Measurements from ENCODE around the gene KIAA0513.
"Not testable (repeated sequence)": the region's sequence is repeated elsewhere in the genome, so short reads cannot be mapped to it uniquely, and the experiment has no call there.

The KIAA0513 gene

DNA sequence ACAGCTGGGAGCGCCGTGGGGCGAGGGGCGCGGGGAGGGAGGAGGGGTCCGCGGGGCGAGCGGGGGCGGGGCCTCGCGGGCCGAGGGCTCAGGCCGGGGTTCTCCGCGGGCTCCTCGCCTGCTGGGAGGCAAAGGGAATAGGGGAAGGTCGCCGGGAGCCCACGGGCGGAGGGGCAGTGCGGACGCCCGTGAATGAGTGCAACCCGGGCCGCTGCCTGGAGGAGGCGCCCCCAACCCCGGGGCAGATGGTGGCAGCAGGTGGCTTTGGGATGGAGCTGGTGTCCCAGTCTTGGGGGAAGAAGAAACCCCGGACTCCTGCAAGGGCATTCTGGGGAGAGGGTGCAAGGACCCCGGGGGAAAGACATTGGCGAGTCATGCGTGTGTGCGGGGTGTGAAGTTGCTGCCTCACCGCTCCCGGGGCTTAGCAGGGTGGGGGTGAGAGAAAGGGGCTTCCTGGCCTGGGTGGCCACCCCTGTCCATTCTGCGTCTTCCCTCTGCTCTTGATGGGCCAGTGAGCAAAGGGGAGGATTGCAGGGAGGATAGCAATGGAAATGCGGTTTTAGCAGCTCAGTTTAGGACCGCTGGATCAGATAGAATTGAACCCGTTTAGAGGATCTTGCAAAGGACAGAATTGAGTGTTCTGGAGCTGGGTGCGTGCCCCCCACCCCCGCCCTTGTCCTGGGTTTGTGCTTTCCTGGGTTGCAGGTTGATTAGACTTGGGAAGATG is 526 bp downstream of the KIAA0513 start:
- in situ Hi-C loops (cut with MboI; ENCODE audit: low sequenced_read_pairs), result no loop called here

GRCh38 chr16:85028685-85029407 is 1.3 kb downstream of the KIAA0513 start:
- in situ Hi-C loops (cut with MboI; ENCODE audit: low sequenced_read_pairs), result no loop called here

DNA sequence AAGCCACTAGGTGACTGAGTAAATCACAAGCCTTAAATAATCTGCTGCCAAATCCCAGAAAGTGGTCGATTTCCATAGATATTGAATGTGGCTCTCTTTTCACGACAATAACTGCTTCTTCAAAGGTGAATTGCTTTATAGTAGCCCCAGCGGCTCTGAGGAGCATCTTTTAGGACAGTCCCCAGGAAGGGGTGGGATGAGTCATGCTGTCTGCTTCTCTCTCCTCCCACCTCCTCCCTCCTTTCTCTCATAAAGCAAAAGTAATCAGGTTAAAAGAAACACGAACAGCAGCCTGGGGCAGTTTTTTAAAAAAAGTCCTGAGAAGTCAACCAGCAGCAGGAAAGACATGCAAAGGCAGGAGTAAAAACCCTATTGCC is 1.8 kb downstream of the KIAA0513 start:
- in situ Hi-C loops (cut with MboI; ENCODE audit: low sequenced_read_pairs), result no loop called here

DNA sequence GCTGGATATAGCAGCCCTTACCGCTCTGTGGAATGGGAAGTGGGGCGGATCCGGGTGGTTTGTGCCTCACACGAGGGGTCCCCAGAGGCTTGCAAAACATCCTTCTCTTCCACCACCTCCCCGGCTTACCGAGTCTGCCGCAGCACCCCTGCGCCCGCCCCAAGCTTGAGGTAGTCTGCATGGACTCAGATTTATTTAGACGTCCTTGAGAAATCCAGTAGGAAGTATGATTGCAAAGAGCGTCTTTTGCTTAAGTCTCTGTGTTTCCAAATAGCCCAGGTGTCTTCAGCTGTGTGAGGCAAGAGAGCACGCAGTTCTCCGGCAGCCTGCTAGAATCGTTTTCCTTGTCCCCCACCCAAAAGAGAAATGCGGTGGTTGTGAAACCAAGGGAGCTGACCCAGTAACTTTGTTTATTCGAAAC is 2.4 kb downstream of the KIAA0513 start:
- in situ Hi-C loops (cut with MboI; ENCODE audit: low sequenced_read_pairs), result no loop called here

DNA sequence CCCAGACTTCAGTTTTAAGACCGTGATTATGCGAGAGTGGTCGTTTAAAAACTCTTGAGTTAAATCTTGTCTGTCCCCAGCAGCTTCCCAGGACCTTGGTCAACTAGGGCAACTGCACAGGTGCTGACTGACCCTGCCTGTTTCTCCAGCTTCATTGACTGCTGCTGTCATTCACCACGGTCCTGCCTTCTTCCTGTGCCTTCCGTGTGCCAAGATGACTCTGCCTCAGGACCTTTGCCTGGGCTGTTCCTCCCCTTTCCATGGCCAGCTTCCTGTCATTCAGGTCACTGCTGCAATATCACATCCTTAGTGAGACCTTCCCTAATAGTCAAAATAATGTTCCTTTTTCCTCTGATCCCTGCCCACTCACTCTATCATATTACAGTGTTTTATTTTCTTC is 3.9 kb downstream of the KIAA0513 start:
- in situ Hi-C loops (cut with MboI; ENCODE audit: low sequenced_read_pairs), result no loop called here

- in situ Hi-C loops (cut with MboI; ENCODE audit: low sequenced_read_pairs), result not testable (repeated sequence)
Observed at GRCh38 chr16:85032187-85032586, 4.6 kb downstream of the KIAA0513 start.

- in situ Hi-C loops (cut with MboI; ENCODE audit: low sequenced_read_pairs), result no loop called here
Observed at GRCh38 chr16:85033171-85033570, 5.6 kb downstream of the KIAA0513 start.

- in situ Hi-C loops (cut with MboI; ENCODE audit: low sequenced_read_pairs), result no loop called here
Observed at GRCh38 chr16:85034591-85035433, 7.2 kb downstream of the KIAA0513 start.

DNA sequence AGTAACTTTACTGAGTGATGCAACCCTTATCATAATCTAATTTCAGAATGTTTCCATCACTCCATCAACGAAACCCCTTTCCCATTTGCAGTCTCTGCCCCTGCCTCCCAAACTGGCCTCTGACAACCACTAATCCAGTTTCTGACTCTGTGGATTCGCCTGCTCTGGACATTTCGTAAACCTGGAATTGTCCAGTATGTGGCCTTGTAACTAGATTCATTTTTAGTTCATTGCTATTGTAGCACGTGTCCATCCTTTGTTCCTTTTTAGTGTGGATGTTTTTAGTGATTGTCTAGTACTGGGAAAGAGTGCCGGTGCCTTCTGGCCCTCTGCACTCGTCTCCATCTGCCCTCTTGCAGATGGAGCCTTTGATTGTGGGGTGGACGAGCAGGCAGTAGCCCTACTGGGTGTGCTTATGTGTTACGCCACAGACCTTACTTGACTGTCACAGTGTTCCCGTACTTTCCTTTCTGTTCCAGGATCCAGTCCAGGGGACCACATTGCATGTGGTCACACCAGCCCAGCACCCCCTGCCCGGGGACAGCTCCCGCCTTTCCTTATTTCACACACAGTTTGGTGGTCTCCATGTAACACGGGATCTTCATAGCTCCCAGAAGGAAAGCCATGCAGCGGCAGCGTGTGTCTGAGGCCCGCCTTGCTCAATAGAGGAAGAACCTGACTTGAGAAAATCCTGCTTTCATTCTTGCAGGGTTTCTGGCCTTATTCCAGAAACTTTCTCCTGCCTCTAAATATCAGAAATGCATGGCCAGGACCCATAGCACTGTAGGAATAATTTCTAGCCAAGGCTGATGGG is 8.8 kb downstream of the KIAA0513 start:
- in situ Hi-C loops (cut with MboI; ENCODE audit: low sequenced_read_pairs), result no loop called here

DNA sequence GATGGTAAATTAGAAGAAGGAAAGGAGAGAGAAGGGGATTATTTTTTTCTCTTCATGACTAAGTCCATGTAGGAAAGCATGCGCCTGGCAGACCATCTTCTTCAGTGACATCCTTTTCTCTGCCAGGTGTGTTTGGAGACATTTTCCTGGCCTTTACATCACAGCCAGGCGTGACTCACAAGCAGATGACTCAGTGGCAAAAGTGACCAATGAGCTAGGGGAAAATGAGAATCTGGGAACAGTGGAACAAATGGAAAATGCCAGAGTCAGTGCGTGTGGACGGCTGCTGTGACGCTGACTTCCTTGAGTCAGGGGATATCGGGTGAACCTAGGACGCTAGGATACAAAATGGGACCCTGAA is 9.4 kb downstream of the KIAA0513 start:
- in situ Hi-C loops (cut with MboI; ENCODE audit: low sequenced_read_pairs), result no loop called here

- in situ Hi-C loops (cut with MboI; ENCODE audit: low sequenced_read_pairs), result no loop called here
Observed at GRCh38 chr16:85037721-85038120, 10.1 kb downstream of the KIAA0513 start.

GRCh38 chr16:85040685-85041084 is 13.1 kb downstream of the KIAA0513 start:
- in situ Hi-C loops (cut with MboI; ENCODE audit: low sequenced_read_pairs), result no loop called here

GRCh38 chr16:85041219-85042166 is 13.9 kb downstream of the KIAA0513 start:
- in situ Hi-C loops (cut with MboI; ENCODE audit: low sequenced_read_pairs), result no loop called here

DNA sequence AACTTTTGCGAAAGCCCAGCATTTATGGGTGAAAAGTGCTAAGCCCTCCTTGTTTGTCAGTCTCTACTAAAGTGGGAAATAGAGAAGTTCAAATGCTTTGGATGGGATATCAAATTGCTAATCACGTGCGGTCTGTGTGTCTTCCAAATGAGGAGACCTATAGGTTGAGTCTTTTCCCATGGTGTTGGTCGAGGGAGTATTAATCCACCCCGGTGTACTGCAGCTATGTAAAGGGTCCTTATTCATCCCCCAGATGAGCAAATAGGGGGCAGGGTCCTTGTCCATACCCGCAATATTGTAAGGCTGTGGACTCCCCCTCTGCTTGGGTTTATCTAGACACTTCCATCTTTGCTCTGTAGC is 14.6 kb downstream of the KIAA0513 start:
- in situ Hi-C loops (cut with MboI; ENCODE audit: low sequenced_read_pairs), result no loop called here

GRCh38 chr16:85042606-85043005 is 15.0 kb downstream of the KIAA0513 start:
- in situ Hi-C loops (cut with MboI; ENCODE audit: low sequenced_read_pairs), result no loop called here

DNA sequence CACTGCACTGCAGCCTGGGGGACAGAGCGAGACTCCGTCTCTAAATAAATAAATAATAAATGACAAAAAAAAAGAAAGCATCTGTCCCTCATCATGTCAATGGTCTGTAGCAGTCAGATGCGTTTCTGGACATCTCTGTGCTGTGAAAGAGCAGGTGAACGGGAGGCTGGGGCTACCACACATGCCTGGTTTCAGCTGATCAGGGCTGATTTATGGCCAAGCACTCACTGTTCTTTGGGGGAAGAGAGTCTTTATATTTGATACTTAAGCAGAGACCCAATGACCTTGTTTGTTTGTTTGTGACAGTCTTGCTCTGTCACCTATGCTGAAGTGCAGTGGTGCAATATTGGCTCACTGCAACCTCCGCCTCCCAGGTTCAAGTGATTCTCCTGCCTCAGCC is 17.5 kb downstream of the KIAA0513 start:
- in situ Hi-C loops (cut with MboI; ENCODE audit: low sequenced_read_pairs), result no loop called here

DNA sequence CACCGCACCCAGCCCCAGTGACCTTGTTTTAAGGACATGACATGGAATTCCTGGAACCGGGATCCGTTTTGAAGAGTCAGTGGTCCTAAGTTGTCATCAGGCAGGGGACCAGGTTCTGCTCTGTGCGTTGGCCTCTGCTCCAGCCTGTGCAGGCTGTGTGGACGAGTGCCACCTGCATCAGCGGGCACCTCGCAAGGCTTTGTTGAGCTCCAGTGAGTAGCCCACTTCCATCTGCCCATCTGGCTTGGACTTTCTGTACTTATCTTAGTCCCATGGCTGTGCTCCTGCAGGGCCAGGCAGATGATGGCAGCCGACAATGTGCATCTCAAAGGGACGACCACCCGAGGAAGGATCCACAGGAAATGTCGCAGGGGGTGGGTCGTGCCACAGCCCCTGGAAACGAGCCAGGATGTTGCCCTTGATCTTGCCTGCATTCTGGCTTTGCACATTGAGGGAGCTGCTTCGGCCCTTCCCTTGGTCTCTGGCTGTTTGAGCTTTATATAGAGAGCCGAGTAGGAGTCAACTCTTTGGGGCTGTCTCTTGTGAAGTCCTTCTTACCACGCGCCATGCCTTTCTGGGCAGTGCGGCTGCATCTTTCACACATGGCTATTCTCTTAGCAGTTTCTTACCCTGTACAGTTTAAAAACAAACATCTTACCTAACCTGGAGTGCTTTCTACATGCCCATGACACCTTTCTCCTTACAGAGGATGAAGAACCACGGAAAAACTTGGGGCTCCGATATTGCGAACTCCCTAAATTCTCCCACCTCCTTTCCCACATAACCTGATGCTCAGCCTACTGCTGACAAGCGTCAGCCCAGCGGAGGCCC is 18.3 kb downstream of the KIAA0513 start:
- in situ Hi-C loops (cut with MboI; ENCODE audit: low sequenced_read_pairs), result no loop called here

- in situ Hi-C loops (cut with MboI; ENCODE audit: low sequenced_read_pairs), result no loop called here
Observed at GRCh38 chr16:85046472-85046916, 18.9 kb downstream of the KIAA0513 start.

All from hTERT RPE-1 (cell line).